H9 (cell line): Measurements from ENCODE around the gene ANGEL1. TPM values are rescaled to one million over a fixed set of nuclear protein-coding genes. Genes with fewer than 3 reads are reported as not detected.

Experiments used
- DNase-seq: peaks from one replicate; pipeline ENCODE4 v3.0.0-alpha.2; 2017
- H2AFZ ChIP-seq: one replicate; pipeline ENCODE4 v1.6.1; 2013; ENCODE audit warnings: mild to moderate bottlenecking, low read length, control low read depth, moderate library complexity
- H2AK5ac ChIP-seq: 2 replicates; pipeline ENCODE4 v1.6.1; 2013; ENCODE audit warnings: low read length, control low read depth, mixed read lengths; ENCODE audit not compliant: insufficient read length
- H2BK120ac ChIP-seq: one replicate; pipeline ENCODE4 v1.6.1; 2013; ENCODE audit warnings: low read depth, mild to moderate bottlenecking, low read length, control low read depth, inconsistent platforms; ENCODE audit not compliant: poor library complexity, severe bottlenecking
- H2BK12ac ChIP-seq: 2 replicates; pipeline ENCODE4 v1.6.1; 2013; ENCODE audit warnings: low read length, control low read depth, mixed read lengths, low read depth; ENCODE audit not compliant: insufficient read length
- H2BK15ac ChIP-seq: 2 replicates; pipeline ENCODE4 v1.6.1; 2013; ENCODE audit warnings: low read depth, low read length, control low read depth
- H2BK20ac ChIP-seq: one replicate; pipeline ENCODE4 v1.6.1; 2013; ENCODE audit warnings: low read depth, mild to moderate bottlenecking, low read length, control low read depth, inconsistent platforms; ENCODE audit not compliant: poor library complexity, severe bottlenecking
- H2BK5ac ChIP-seq: 2 replicates; pipeline ENCODE4 v1.6.1; 2013; ENCODE audit warnings: low read length, control low read depth, mixed read lengths; ENCODE audit not compliant: insufficient read length
- H3K14ac ChIP-seq: 2 replicates; pipeline ENCODE4 v1.6.1; 2013; ENCODE audit warnings: low read length, control low read depth; ENCODE audit not compliant: insufficient read depth
- H3K18ac ChIP-seq: 2 replicates; pipeline ENCODE4 v1.6.1; 2013; ENCODE audit warnings: low read depth, mild to moderate bottlenecking, mixed read lengths, low read length, control low read depth; ENCODE audit not compliant: insufficient read length
- H3K23ac ChIP-seq: 2 replicates; pipeline ENCODE4 v1.6.1; 2013; ENCODE audit warnings: low read length, control low read depth, mixed read lengths, low read depth; ENCODE audit not compliant: insufficient read length
- H3K23me2 ChIP-seq: 2 replicates; pipeline ENCODE4 v1.6.1; 2013; ENCODE audit warnings: low read depth, mild to moderate bottlenecking, mixed read lengths, low read length, control low read depth; ENCODE audit not compliant: insufficient read length, poor library complexity, severe bottlenecking
- H3K27ac ChIP-seq: 2 replicates; pipeline ENCODE4 v1.5.1; 2013; ENCODE audit warnings: low read length, control low read depth, mixed read lengths, low read depth; ENCODE audit not compliant: insufficient read length
- H3K27me3 ChIP-seq: 2 replicates; pipeline ENCODE4 v1.6.1; 2013; ENCODE audit warnings: low read length, control low read depth, inconsistent platforms; ENCODE audit not compliant: insufficient read depth
- H3K4ac ChIP-seq: 2 replicates; pipeline ENCODE4 v1.6.1; 2013; ENCODE audit warnings: low read depth, mild to moderate bottlenecking, control low read depth, inconsistent platforms, low read length, moderate library complexity
- H3K4me1 ChIP-seq: 2 replicates; pipeline ENCODE4 v1.6.1; 2013; ENCODE audit warnings: low read length, control low read depth, inconsistent platforms; ENCODE audit not compliant: insufficient read depth
- H3K4me2 ChIP-seq: 2 replicates; pipeline ENCODE4 v1.6.1; 2013; ENCODE audit warnings: low read length, control low read depth, mixed read lengths; ENCODE audit not compliant: insufficient read length, insufficient read depth
- H3K56ac ChIP-seq: 2 replicates; pipeline ENCODE4 v1.6.1; 2013; ENCODE audit warnings: low read depth, mild to moderate bottlenecking, mixed read lengths, low read length, control low read depth; ENCODE audit not compliant: insufficient read length
- H3K79me1 ChIP-seq: 2 replicates; pipeline ENCODE4 v1.6.1; 2013; ENCODE audit warnings: low read depth, mild to moderate bottlenecking, moderate library complexity, low read length, control low read depth, inconsistent platforms; ENCODE audit not compliant: insufficient read depth, poor library complexity, severe bottlenecking
- H3K79me2 ChIP-seq: 2 replicates; pipeline ENCODE4 v1.6.1; 2013; ENCODE audit warnings: low read length, control low read depth, inconsistent platforms; ENCODE audit not compliant: insufficient read depth
- H3K9ac ChIP-seq: 2 replicates; pipeline ENCODE4 v1.6.1; 2013; ENCODE audit warnings: low read length, control low read depth, mixed read lengths; ENCODE audit not compliant: insufficient read length; ENCODE audit errors: extremely low read depth
- H3K9me3 ChIP-seq: one replicate; pipeline ENCODE4 v1.6.1; 2013; ENCODE audit warnings: low read depth, low read length, inconsistent platforms; ENCODE audit not compliant: control insufficient read depth
- H3T11ph ChIP-seq: one replicate; pipeline ENCODE4 v1.6.1; 2013; ENCODE audit warnings: mild to moderate bottlenecking, low read length, control low read depth, inconsistent platforms
- H4K20me1 ChIP-seq: one replicate; pipeline ENCODE4 v1.6.1; 2013; ENCODE audit not compliant: control insufficient read depth, insufficient read length, insufficient read depth
- H4K5ac ChIP-seq: 2 replicates; pipeline ENCODE4 v1.6.1; 2013; ENCODE audit warnings: low read depth, mild to moderate bottlenecking, mixed read lengths, low read length, control low read depth; ENCODE audit not compliant: insufficient read length
- H4K8ac ChIP-seq: replicated peaks from 2 replicates; pipeline ENCODE4 v1.6.1; 2013; ENCODE audit warnings: low read length, control low read depth, mixed read lengths, low read depth; ENCODE audit not compliant: insufficient read length
- H4K91ac ChIP-seq: 2 replicates; pipeline ENCODE4 v1.6.1; 2013; ENCODE audit warnings: low read depth, mild to moderate bottlenecking, moderate library complexity, mixed read lengths, low read length, control low read depth; ENCODE audit not compliant: insufficient read length
- H3K27ac Mint-ChIP-seq, 3 experiments: 2 replicates in 2 of 3; 3 replicates in 1 of 3; pipeline ENCODE4 v1.8.0; 2020 to 2021; ENCODE audit warnings: mixed read lengths in 3 of 3, mild to moderate bottlenecking in 1 of 3, moderate library complexity in 1 of 3
- H3K27me3 Mint-ChIP-seq: 2 replicates; pipeline ENCODE4 v1.8.0; 2021; ENCODE audit warnings: low read depth, mild to moderate bottlenecking, moderate library complexity, mixed read lengths
- H3K36me3 Mint-ChIP-seq, 3 experiments: 2 replicates in 2 of 3; 3 replicates in 1 of 3; pipeline ENCODE4 v1.8.0; 2020 to 2021; ENCODE audit warnings: low read depth in 3 of 3, mixed read lengths in 3 of 3; ENCODE audit not compliant: insufficient read depth in 1 of 3
- H3K4me1 Mint-ChIP-seq, 2 experiments: 2 replicates each; pipeline ENCODE4 v1.8.0; 2020; ENCODE audit warnings: mixed read lengths in 2 of 2
- H3K4me3 Mint-ChIP-seq, 2 experiments: 2 replicates in 1 of 2; 3 replicates in 1 of 2; pipeline ENCODE4 v1.8.0; 2020 to 2021; ENCODE audit warnings: mild to moderate bottlenecking in 2 of 2, mixed read lengths in 2 of 2, moderate library complexity in 1 of 2
- H3K9me3 Mint-ChIP-seq, 2 experiments: 2 replicates in 1 of 2; 3 replicates in 1 of 2; pipeline ENCODE4 v1.8.0; 2020; ENCODE audit warnings: mild to moderate bottlenecking in 2 of 2, mixed read lengths in 2 of 2, moderate library complexity in 1 of 2
- WGBS: extraction: QIAGEN DNeasy Blood & Tissue Kit; methylation state at CpG from one replicate; pipeline ENCODE4 v1.1.7; 2013; ENCODE audit warnings: missing lambda C conversion rate, low lambda C conversion rate, mixed read lengths; ENCODE audit not compliant: insufficient read length; ENCODE audit errors: extremely low coverage; 5-methylcytosine and 5-hydroxymethylcytosine counted together
- total RNA-seq: library from RNA; stranded (reverse); gene quantifications from 2 replicates; pipeline ENCODE4 v1.2.1, GENCODE V29; 2021
- TF ChIP-seq, protein P1 (sequence below): fragments of 200-600 bp; sonication (generic); conservative IDR thresholded peaks from 3 replicates; pipeline ENCODE4 v1.8.0; 2021; ENCODE audit warnings: antibody characterized with exemption, mild to moderate bottlenecking

The ANGEL1 gene
- total RNA-seq, 1 experiment from 2014 or later, result 21.5 TPM

- WGBS, result no CpG with 5 or more reads among the region's 7 CpGs
- TF ChIP-seq, protein P1, sequence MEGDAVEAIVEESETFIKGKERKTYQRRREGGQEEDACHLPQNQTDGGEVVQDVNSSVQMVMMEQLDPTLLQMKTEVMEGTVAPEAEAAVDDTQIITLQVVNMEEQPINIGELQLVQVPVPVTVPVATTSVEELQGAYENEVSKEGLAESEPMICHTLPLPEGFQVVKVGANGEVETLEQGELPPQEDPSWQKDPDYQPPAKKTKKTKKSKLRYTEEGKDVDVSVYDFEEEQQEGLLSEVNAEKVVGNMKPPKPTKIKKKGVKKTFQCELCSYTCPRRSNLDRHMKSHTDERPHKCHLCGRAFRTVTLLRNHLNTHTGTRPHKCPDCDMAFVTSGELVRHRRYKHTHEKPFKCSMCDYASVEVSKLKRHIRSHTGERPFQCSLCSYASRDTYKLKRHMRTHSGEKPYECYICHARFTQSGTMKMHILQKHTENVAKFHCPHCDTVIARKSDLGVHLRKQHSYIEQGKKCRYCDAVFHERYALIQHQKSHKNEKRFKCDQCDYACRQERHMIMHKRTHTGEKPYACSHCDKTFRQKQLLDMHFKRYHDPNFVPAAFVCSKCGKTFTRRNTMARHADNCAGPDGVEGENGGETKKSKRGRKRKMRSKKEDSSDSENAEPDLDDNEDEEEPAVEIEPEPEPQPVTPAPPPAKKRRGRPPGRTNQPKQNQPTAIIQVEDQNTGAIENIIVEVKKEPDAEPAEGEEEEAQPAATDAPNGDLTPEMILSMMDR, result no peak
- no peak overlapping the region for H3K27ac Mint-ChIP-seq
Observed at GRCh38 chr14:76846331-76847047, 33.8 kb upstream of the ANGEL1 start.

More at GRCh38 chr14:76846331-76847047, 33.8 kb upstream of the ANGEL1 start:
- no peak overlapping the region for H3T11ph ChIP-seq
- H3K27me3 ChIP-seq, result no peaks in the 10 kb centered on the region
- H3K14ac ChIP-seq, result no peak overlapping the region
- H2BK120ac ChIP-seq, result no peak overlapping the region
- H2BK12ac ChIP-seq, result no peak overlapping the region
- H3K56ac ChIP-seq, result no peak overlapping the region
- no peaks in the 10 kb centered on the region for H3K23me2 ChIP-seq
- no peak for DNase-seq
- H3K79me1 ChIP-seq, result no peaks in the 10 kb centered on the region
- H3K4ac ChIP-seq, result no peak overlapping the region
- no peak overlapping the region for H3K4me3 Mint-ChIP-seq
- H2BK15ac ChIP-seq, result no peak overlapping the region
- H3K79me2 ChIP-seq, result no peaks in the 10 kb centered on the region
- no peaks in the 10 kb centered on the region for H3K4me1 ChIP-seq
- no peak overlapping the region for H2BK20ac ChIP-seq
- no peak overlapping the region for H3K23ac ChIP-seq
- H3K27me3 Mint-ChIP-seq, result peaks cover 10% of the 10 kb centered on the region
- H3K4me1 Mint-ChIP-seq, result no peaks in the 10 kb centered on the region
- H4K91ac ChIP-seq, result no peak overlapping the region
- no peak overlapping the region for H2AK5ac ChIP-seq
- H3K18ac ChIP-seq, result no peak overlapping the region
- H2BK5ac ChIP-seq, result no peak overlapping the region
- no peak overlapping the region for H3K4me2 ChIP-seq
- no peaks in the 10 kb centered on the region for H3K36me3 Mint-ChIP-seq
- no peaks in the 10 kb centered on the region for H3K9me3 Mint-ChIP-seq
- H3K27ac ChIP-seq, result no peak overlapping the region
- H4K5ac ChIP-seq, result no peak overlapping the region
- H3K9ac ChIP-seq, result no peak overlapping the region
- H3K9me3 ChIP-seq, result no peaks in the 10 kb centered on the region
- H2AFZ ChIP-seq, result no peak overlapping the region
- no peak overlapping the region for H4K8ac ChIP-seq
- no peaks in the 10 kb centered on the region for H4K20me1 ChIP-seq
